Caco-2 (cell line): ENCODE results near the gene TAF3. TPM values are rescaled to one million over a fixed set of nuclear protein-coding genes. Genes with fewer than 3 reads are reported as not detected.
A peak's percentile ranks its signal among the peaks of the same experiment; 100 is the strongest.

Experiments
- BruUV-seq: library from RNA; stranded (reverse); fragments of 400-500 nt; replicated peaks from 2 replicates; lab custom pipeline; 2021; lab: Mats Ljungman, UMichigan
- CTCF ChIA-PET: fragments of 300-600 bp; sonication (Branson Sonifier 250); formaldehyde crosslinking; loops from one replicate; lab custom pipeline; 2022; ENCODE audit warnings: antibody characterized with exemption; lab: Charles Lee
- POLR2A ChIA-PET: fragments of 300-600 bp; sonication (Branson Sonifier 250); formaldehyde crosslinking; loops from one replicate; lab custom pipeline; 2022; ENCODE audit warnings: antibody characterized with exemption; lab: Charles Lee
- DNase-seq, 2 experiments: peaks; one replicate each; pipeline versions ENCODE4 v3.0.0 to v3.0.0-alpha.2; 2020 to 2022
- H3K27me3 ChIP-seq: replicated peaks from 2 replicates; pipeline ENCODE4 v1.6.0; 2011; ENCODE audit warnings: low read length; ENCODE audit not compliant: control insufficient read depth, insufficient read depth
- H3K36me3 ChIP-seq: 2 replicates; pipeline ENCODE4 v1.5.1; 2011; ENCODE audit warnings: low read length; ENCODE audit not compliant: control insufficient read depth, insufficient read depth
- H3K4me1 ChIP-seq: fragments of 250-450 bp; sonication (Bioruptor Pico); 2 replicates; pipeline ENCODE4 v1.5.1; 2020; ENCODE audit warnings: mild to moderate bottlenecking
- H3K4me3 ChIP-seq: 2 replicates; pipeline ENCODE4 v1.5.1; 2011; ENCODE audit warnings: low read depth, mild to moderate bottlenecking, control low read depth, low read length
- H3K9me3 ChIP-seq: fragments of 250-450 bp; sonication (Bioruptor Pico); 2 replicates; pipeline ENCODE4 v1.5.1; 2020; ENCODE audit warnings: mild to moderate bottlenecking, moderate library complexity
- H3K27ac Mint-ChIP-seq: one replicate; pipeline ENCODE4 v1.8.0; 2022; ENCODE audit warnings: mixed read lengths; ENCODE audit not compliant: unreplicated experiment
- H3K27me3 Mint-ChIP-seq: one replicate; pipeline ENCODE4 v1.8.0; 2022; ENCODE audit warnings: mixed read lengths; ENCODE audit not compliant: insufficient read depth, unreplicated experiment
- H3K36me3 Mint-ChIP-seq: one replicate; pipeline ENCODE4 v1.8.0; 2022; ENCODE audit warnings: mild to moderate bottlenecking, mixed read lengths; ENCODE audit not compliant: insufficient read depth, unreplicated experiment
- H3K4me1 Mint-ChIP-seq: one replicate; pipeline ENCODE4 v1.8.0; 2022; ENCODE audit warnings: low read depth, mixed read lengths; ENCODE audit not compliant: unreplicated experiment
- H3K4me3 Mint-ChIP-seq: one replicate; pipeline ENCODE4 v1.8.0; 2022; ENCODE audit warnings: mild to moderate bottlenecking, moderate library complexity, mixed read lengths; ENCODE audit not compliant: unreplicated experiment
- H3K9me3 Mint-ChIP-seq: one replicate; pipeline ENCODE4 v1.8.0; 2022; ENCODE audit warnings: mixed read lengths; ENCODE audit not compliant: unreplicated experiment
- CTCF ChIP-seq, 2 experiments: fragments of 200-600 bp in 1 of 2; IDR thresholded peaks; 1 replicate in 1 of 2; 2 replicates in 1 of 2; pipeline versions ENCODE4 v1.5.1 to v1.8.0; 2011 to 2022; ENCODE audit warnings: antibody characterized with exemption in 1 of 2, control low read depth in 1 of 2, inconsistent platforms in 1 of 2, low read depth in 1 of 2, low read length in 1 of 2, mild to moderate bottlenecking in 1 of 2, moderate library complexity in 1 of 2; ENCODE audit not compliant: insufficient read depth in 1 of 2, severe bottlenecking in 1 of 2, unreplicated experiment in 1 of 2
- intact Hi-C: fragments of 100-400 bp; cut with micrococcal nuclease; formaldehyde crosslinking; loops from one replicate; pipeline ENCODE4 v1.10.0; 2022; ENCODE audit not compliant: unreplicated experiment
- total RNA-seq: library from RNA; stranded (reverse); gene quantifications from 2 replicates; pipeline ENCODE4 v1.2.3, GENCODE V29; 2022

TAF3 gene
- total RNA-seq, 1 experiment from 2014 or later: 30.6 TPM

GRCh38 chr10:7984896-7985295 is 166.6 kb downstream of the TAF3 start:
- peaks cover 20% of the 10 kb centered on the region for H3K36me3 Mint-ChIP-seq
- Histone ChIP-seq H3K9me3 (no peaks in the 10 kb centered on the region), H3K4me1 (peaks cover 7% of the 10 kb centered on the region), H3K27me3 (no peaks in the 10 kb centered on the region), H3K36me3 (no peaks in the 10 kb centered on the region), H3K4me3 (no peak overlapping the region)
- no peak overlapping the region for H3K27ac Mint-ChIP-seq
- BruUV-seq: no TSS peak
- ChIA-PET POLR2A (no interaction called here), CTCF (no interaction called here)
- no peak overlapping the region for H3K4me3 Mint-ChIP-seq
- no peak for TF ChIP-seq CTCF (IDR thresholded peaks at IDR 0.05; ENCODE audit: insufficient read depth in 1 of 2, low read depth in 1 of 2, low read length in 1 of 2, severe bottlenecking in 1 of 2, unreplicated experiment in 1 of 2)
- DNase-seq: no peak
- H3K27me3 Mint-ChIP-seq: no peaks in the 10 kb centered on the region
- peaks cover 3% of the 10 kb centered on the region for H3K4me1 Mint-ChIP-seq
- no peaks in the 10 kb centered on the region for H3K9me3 Mint-ChIP-seq
- intact Hi-C loops: no loop called here

GRCh38 chr10:7986851-7987250 is 168.5 kb downstream of the TAF3 start:
- H3K4me3 Mint-ChIP-seq: no peak overlapping the region

GRCh38 chr10:7988989-7989388 is 170.7 kb downstream of the TAF3 start:
- ChIA-PET CTCF (interaction anchor here (0.6 kb wide), 1 partner anchor 117 kb away, joined by 4 read pairs; no protein-coding TSS in a partner anchor), POLR2A (no interaction called here)
- intact Hi-C loops: no loop called here
- Histone ChIP-seq H3K4me1 (no peaks in the 10 kb centered on the region), H3K36me3 (no peaks in the 10 kb centered on the region), H3K4me3 (no peak overlapping the region), H3K9me3 (no peaks in the 10 kb centered on the region), H3K27me3 (no peaks in the 10 kb centered on the region)
- DNase-seq: peak; percentile 43 to 64
- no TSS peak for BruUV-seq
- H3K27ac Mint-ChIP-seq: no peak overlapping the region
- H3K9me3 Mint-ChIP-seq: no peaks in the 10 kb centered on the region
- H3K36me3 Mint-ChIP-seq: peaks cover 13% of the 10 kb centered on the region
- H3K27me3 Mint-ChIP-seq: no peaks in the 10 kb centered on the region
- no peak overlapping the region for H3K4me3 Mint-ChIP-seq
- H3K4me1 Mint-ChIP-seq: no peaks in the 10 kb centered on the region
- TF ChIP-seq CTCF (IDR thresholded peaks at IDR 0.05; ENCODE audit: insufficient read depth in 1 of 2, low read depth in 1 of 2, low read length in 1 of 2, severe bottlenecking in 1 of 2, unreplicated experiment in 1 of 2): no peak

More at GRCh38 chr10:7986851-7987250, 168.5 kb downstream of the TAF3 start:
- no peak for DNase-seq
- no TSS peak for BruUV-seq
- H3K4me1 Mint-ChIP-seq: no peaks in the 10 kb centered on the region
- H3K27me3 Mint-ChIP-seq: no peaks in the 10 kb centered on the region
- Histone ChIP-seq H3K36me3 (no peaks in the 10 kb centered on the region), H3K4me1 (no peaks in the 10 kb centered on the region), H3K27me3 (no peaks in the 10 kb centered on the region), H3K9me3 (no peaks in the 10 kb centered on the region), H3K4me3 (no peak overlapping the region)
- ChIA-PET CTCF (no interaction called here), POLR2A (no interaction called here)
- H3K36me3 Mint-ChIP-seq: peaks cover 20% of the 10 kb centered on the region
- intact Hi-C loops: no loop called here
- H3K9me3 Mint-ChIP-seq: no peaks in the 10 kb centered on the region
- no peak for TF ChIP-seq CTCF (IDR thresholded peaks at IDR 0.05; ENCODE audit: insufficient read depth in 1 of 2, low read depth in 1 of 2, low read length in 1 of 2, severe bottlenecking in 1 of 2, unreplicated experiment in 1 of 2)
- no peak overlapping the region for H3K27ac Mint-ChIP-seq
